GM12878 (cell line): ENCODE results near the gene MIR17HG. TPM values are rescaled to one million over a fixed set of nuclear protein-coding genes. Genes with fewer than 3 reads are reported as not detected.

Source experiments
- ATAC-seq: fragments of 200-7000 bp; cut with Tn5 transposase; 3 replicates; pipeline ENCODE4 v1.9.1; 2020; ENCODE audit warnings: mild to moderate bottlenecking, moderate library complexity
- BruUV-seq: library from RNA; stranded (reverse); fragments of 400-500 nt; replicated peaks from 2 replicates; lab custom pipeline; 2021; lab: Mats Ljungman, UMichigan
- CTCF ChIA-PET: fragments of 300-600 bp; sonication (Branson Sonifier 250); formaldehyde crosslinking; extraction: SDS; loops from one replicate; lab custom pipeline; 2021; ENCODE audit warnings: inconsistent platforms; lab: Yijun Ruan, JAX
- POLR2A ChIA-PET: fragments of 350-600 bp; formaldehyde crosslinking; extraction: SDS; loops from one replicate; lab custom pipeline; 2021; ENCODE audit warnings: inconsistent platforms; lab: Charles Lee
- RAD21 ChIA-PET: fragments of 300-600 bp; sonication (Branson Sonifier 250); formaldehyde crosslinking; loops from one replicate; lab custom pipeline; 2023; ENCODE audit warnings: antibody characterized with exemption; ENCODE audit not compliant: unreplicated experiment; lab: Charles Lee
- SMC1A ChIA-PET: fragments of 300-600 bp; sonication (Branson Sonifier 250); formaldehyde crosslinking; loops from one replicate; lab custom pipeline; 2023; ENCODE audit not compliant: unreplicated experiment, uncharacterized antibody; lab: Charles Lee
- DNase-seq: peaks from one replicate; pipeline ENCODE4 v3.0.0-alpha.2; 2011; ENCODE audit warnings: low read depth, low spot score
- FAIRE-seq: peaks from 3 replicates; lab custom pipeline; 2011; peaks lifted over from hg19 to GRCh38; lab: Jason Lieb, UNC
- H2AFZ ChIP-seq: 2 replicates; pipeline ENCODE4 v1.6.0; 2011; ENCODE audit warnings: low read depth, low read length, control low read depth; ENCODE audit not compliant: control insufficient read depth
- H3K27ac ChIP-seq: 2 replicates; pipeline ENCODE4 v1.5.1; 2011; ENCODE audit warnings: control low read depth; ENCODE audit not compliant: control insufficient read depth, insufficient read depth
- H3K27me3 ChIP-seq, 2 experiments: replicated peaks in 1 of 2; 2 replicates each; pipeline versions ENCODE4 v1.6.0 to v1.6.1; 2011; ENCODE audit warnings: low read length in 1 of 2; ENCODE audit not compliant: control insufficient read depth in 2 of 2, insufficient read depth in 2 of 2
- H3K36me3 ChIP-seq, 2 experiments: 2 replicates each; pipeline ENCODE4 v1.5.1; 2011; ENCODE audit warnings: low read length in 1 of 2; ENCODE audit not compliant: control insufficient read depth in 2 of 2, insufficient read depth in 2 of 2
- H3K4me1 ChIP-seq: 2 replicates; pipeline ENCODE4 v1.6.1; 2011; ENCODE audit warnings: mild to moderate bottlenecking, low read length, moderate library complexity, mixed read lengths; ENCODE audit not compliant: control insufficient read depth, insufficient read depth
- H3K4me2 ChIP-seq: 2 replicates; pipeline ENCODE4 v1.6.0; 2011; ENCODE audit warnings: control low read depth; ENCODE audit not compliant: control insufficient read depth, insufficient read depth
- H3K4me3 ChIP-seq: fragments of 200-600 bp; sonication (generic); 2 replicates; pipeline ENCODE4 v1.5.1; 2016
- H3K79me2 ChIP-seq: 2 replicates; pipeline ENCODE4 v1.6.0; 2011; ENCODE audit warnings: low read length; ENCODE audit not compliant: control insufficient read depth, insufficient read depth
- H3K9ac ChIP-seq: 2 replicates; pipeline ENCODE4 v1.8.0; 2011; ENCODE audit warnings: low read length, control low read depth, mixed read lengths; ENCODE audit not compliant: control insufficient read depth, insufficient read depth
- H3K9me3 ChIP-seq: replicated peaks from 3 replicates; pipeline ENCODE4 v1.5.1; 2011; ENCODE audit warnings: mild to moderate bottlenecking, low read length; ENCODE audit not compliant: control insufficient read depth, insufficient read depth
- H4K20me1 ChIP-seq: 2 replicates; pipeline ENCODE4 v1.6.0; 2011; ENCODE audit not compliant: control insufficient read depth, insufficient read depth
- CEBPZ ChIP-seq: fragments of 150-350 bp; IDR thresholded peaks from 2 replicates; pipeline ENCODE4 v1.6.1; 2016; ENCODE audit warnings: low read depth, low read length
- MLLT1 ChIP-seq: fragments of 450-650 bp; IDR thresholded peaks from 2 replicates; pipeline ENCODE4 v1.6.1; 2016; ENCODE audit warnings: mild to moderate bottlenecking
- NR2F1 ChIP-seq: fragments of 450-650 bp; conservative IDR thresholded peaks from 2 replicates; pipeline ENCODE4 v1.6.1; 2017; ENCODE audit warnings: mild to moderate bottlenecking
- RAD21 ChIP-seq: IDR thresholded peaks from 2 replicates; pipeline ENCODE4 v1.6.1; 2011; ENCODE audit warnings: mild to moderate bottlenecking, low read depth, low read length, moderate library complexity; ENCODE audit not compliant: insufficient read depth
- SPI1 ChIP-seq: IDR thresholded peaks from 2 replicates; pipeline ENCODE4 v1.6.1; 2011; ENCODE audit warnings: low read depth, mild to moderate bottlenecking, low read length, moderate library complexity, borderline replicate concordance; ENCODE audit not compliant: insufficient read depth
- TAF1 ChIP-seq: IDR thresholded peaks from 2 replicates; pipeline ENCODE4 v1.6.1; 2011; ENCODE audit warnings: mild to moderate bottlenecking, low read depth, low read length, borderline replicate concordance
- TCF12 ChIP-seq: IDR thresholded peaks from 2 replicates; pipeline ENCODE4 v1.6.1; 2011; ENCODE audit warnings: low read depth, mild to moderate bottlenecking, low read length
- USF1 ChIP-seq: IDR thresholded peaks from 2 replicates; pipeline ENCODE4 v1.6.1; 2011; ENCODE audit warnings: borderline replicate concordance, low read depth, mild to moderate bottlenecking, moderate library complexity, mixed read lengths, low read length; ENCODE audit not compliant: insufficient read depth; ENCODE audit errors: extremely low read length
- YY1 ChIP-seq: IDR thresholded peaks from 2 replicates; pipeline ENCODE4 v1.6.1; 2011; ENCODE audit warnings: low read depth, mild to moderate bottlenecking, low read length
- ZBTB4 ChIP-seq: fragments of 450-650 bp; formaldehyde crosslinking; IDR thresholded peaks from 2 replicates; pipeline ENCODE4 v1.4.0; 2022; ENCODE audit warnings: mild to moderate bottlenecking, moderate library complexity
- ZSCAN29 ChIP-seq: fragments of 450-650 bp; IDR thresholded peaks from 2 replicates; pipeline ENCODE4 v1.6.1; 2017; ENCODE audit warnings: mild to moderate bottlenecking, moderate library complexity
- WGBS: methylation state at CpG from one replicate; pipeline ENCODE4 v1.1.6; 2016; ENCODE audit warnings: low lambda C conversion rate; ENCODE audit not compliant: insufficient replicate concordance, insufficient coverage; ENCODE audit errors: missing lambda C conversion rate; 5-methylcytosine and 5-hydroxymethylcytosine counted together
- in situ Hi-C: fragments of 300-500 bp; cut with MboI; formaldehyde crosslinking; loops from 9 replicates; pipeline ENCODE4 v1.14.3; 2018; ENCODE audit warnings: mixed read lengths
- intact Hi-C: fragments of 100-400 bp; cut with micrococcal nuclease; formaldehyde crosslinking; loops from one replicate; pipeline ENCODE4 v1.14.2; 2022; ENCODE audit not compliant: unreplicated experiment
- polyA plus RNA-seq, 11 experiments: library from polyadenylated mRNA; depleted of rRNA in 4 of 11; unstranded in 6 of 11; stranded (reverse) in 5 of 11; fragments of >200 nt; fragmentation: Nextera tagmentation in 4 of 11; fragmentation: Illumina TruSeq in 1 of 11; extraction: Ambion mirVana in 4 of 11; extraction: Trizol in 1 of 11; gene quantifications; 1 replicate in 1 of 11; 2 replicates in 10 of 11; pipeline versions ENCODE4 v1.2.1 to v1.2.3, GENCODE V29; 2011 to 2016; ENCODE audit warnings: inconsistent platforms in 2 of 11, missing spikeins in 2 of 11, low read depth in 1 of 11
- total RNA-seq, 4 experiments: library from RNA; depleted of rRNA in 3 of 4; stranded (reverse); fragments of >200 nt in 3 of 4; fragmentation: Illumina TruSeq in 1 of 4; extraction: Trizol in 1 of 4; gene quantifications; 2 replicates each; pipeline versions ENCODE4 v1.2.1 to v1.2.3, GENCODE V29; 2013 to 2021

The MIR17HG gene
- total and polyA plus RNA-seq, 10 of the 15 experiments (the other 5 are each of a cell fraction or from before 2014, with no cell fraction given), result 4.4 to 37.7 (median 15.1) TPM

GRCh38 chr13:91348906-91349435 lies 1.5 kb downstream of the MIR17HG start:
- H3K27ac ChIP-seq, result peak overlapping the region; percentile 86
- intact Hi-C loops (loop anchor here (1.0 kb wide), 1 partner anchor 36 kb away; no protein-coding TSS in a partner anchor), in situ Hi-C loops (no loop called here)
- H3K36me3 ChIP-seq, result peaks cover 3 to 24% of the 10 kb centered on the region in 2 experiments; a peak in 3 of 4 replicates
- peaks cover 5% of the 10 kb centered on the region; the same call in 1 of the 2 replicates for H4K20me1 ChIP-seq
- CTCF ChIA-PET, result interaction anchor here (0.7 to 1.6 kb wide), 8 partner anchors 8 to 36 kb away, joined by 3 to 30 read pairs (median 4); no protein-coding TSS in a partner anchor
- peak; percentile 54 for ATAC-seq
- POLR2A ChIA-PET, result interaction anchor here (0.5 to 0.8 kb wide), 3 partner anchors 21 to 42 kb away, joined by 3 read pairs; no protein-coding TSS in a partner anchor
- H3K27me3 ChIP-seq, result no peaks in the 10 kb centered on the region
- peak; percentile 43 for DNase-seq
- H3K79me2 ChIP-seq, result peaks cover 61% of the 10 kb centered on the region
- WGBS, result under 1% methylated on average over 32 of the region's 46 CpGs
- peaks cover 6% of the 10 kb centered on the region; the same call in 1 of the 2 replicates for H3K4me1 ChIP-seq
- H3K4me2 ChIP-seq, result peak overlapping the region; percentile 92; the same call in 1 of the 2 replicates
- SMC1A ChIA-PET, result interaction anchor here (0.6 to 4.3 kb wide), 5 partner anchors 9 to 374 kb away, joined by 3 to 57 read pairs (median 4); no protein-coding TSS in a partner anchor
- H3K9me3 ChIP-seq, result no peaks in the 10 kb centered on the region
- RAD21 ChIA-PET, result interaction anchor here (0.6 to 2.7 kb wide), 7 partner anchors 9 to 58 kb away, joined by 3 to 23 read pairs (median 3); no protein-coding TSS in a partner anchor
- peak overlapping the region; percentile 56; the same call in 1 of the 2 replicates for H2AFZ ChIP-seq
- BruUV-seq, result no TSS peak
- FAIRE-seq, result no peak
- peak overlapping the region; percentile 87 for H3K9ac ChIP-seq
- H3K4me3 ChIP-seq, result peak overlapping the region; percentile 91
- 0 out of 2 replicates have a peak, but pooled peaks have one; percentile 45 for TF ChIP-seq TCF12
- peak; percentile 52 for TF ChIP-seq RAD21
- peak; percentile 53 for TF ChIP-seq NR2F1
- no peak for TF ChIP-seq CEBPZ
- TF ChIP-seq MLLT1, result peak; percentile 72; the same call in 1 of the 2 replicates
- TF ChIP-seq USF1, result peak; percentile 22
- no peak for TF ChIP-seq SPI1
- TF ChIP-seq TAF1, result 0 out of 2 replicates have a peak, but pooled peaks have one; percentile 34
- peak; percentile 50; the same call in 1 of the 2 replicates for TF ChIP-seq ZSCAN29
- TF ChIP-seq ZBTB4 (CRISPR knock-in tag), result no peak
- TF ChIP-seq YY1, result no peak; the same call in 1 of the 2 replicates
